AG08395 (cell line): ENCODE measurements around the gene USP10.
A peak's percentile ranks its signal among the peaks of the same experiment; 100 is the strongest.
"Not testable (repeated sequence)": the region's sequence is repeated elsewhere in the genome, so short reads cannot be mapped to it uniquely, and the experiment has no call there.

ENCODE experiments used
- DNase-seq: peaks from one replicate; pipeline ENCODE4 v3.0.0; 2012; ENCODE audit warnings: mixed read lengths, low spot score

USP10 gene

GRCh38 chr16:84726669-84727467, 27.1 kb downstream of the USP10 start:
- DNase-seq, result no peak

- DNase-seq, result no peak
These were observed 29.1 kb downstream of the USP10 start for GRCh38 chr16:84728853-84729424.

GRCh38 chr16:84729716-84730320, 30.0 kb downstream of the USP10 start:
- DNase-seq, result no peak

GRCh38 chr16:84730406-84731106, 30.8 kb downstream of the USP10 start:
- peak; percentile 86 for DNase-seq

GRCh38 chr16:84732332-84732673, 32.5 kb downstream of the USP10 start:
- not testable (repeated sequence) for DNase-seq

- no peak for DNase-seq
These were observed 33.0 kb downstream of the USP10 start for GRCh38 chr16:84732674-84733352.

- no peak for DNase-seq
These were observed 36.2 kb downstream of the USP10 start for GRCh38 chr16:84735849-84736586.

GRCh38 chr16:84737192-84738011, 37.6 kb downstream of the USP10 start:
- DNase-seq, result no peak

GRCh38 chr16:84738255-84739038, 38.6 kb downstream of the USP10 start:
- peak; percentile 63 for DNase-seq

- DNase-seq, result peak; percentile 93
These were observed 39.7 kb downstream of the USP10 start for GRCh38 chr16:84739349-84740124.

GRCh38 chr16:84740596-84741116, 40.9 kb downstream of the USP10 start:
- no peak for DNase-seq

- peak; percentile 53 for DNase-seq
These were observed 41.6 kb downstream of the USP10 start for GRCh38 chr16:84741340-84741830.

GRCh38 chr16:84742641-84743092, 42.9 kb downstream of the USP10 start:
- DNase-seq, result no peak

GRCh38 chr16:84746231-84746630, 46.4 kb downstream of the USP10 start:
- DNase-seq, result no peak

GRCh38 chr16:84746875-84747274, 47.1 kb downstream of the USP10 start:
- no peak for DNase-seq

- not testable (repeated sequence) for DNase-seq
These were observed 48.4 kb downstream of the USP10 start for GRCh38 chr16:84748247-84748646.

GRCh38 chr16:84749072-84749471, 49.3 kb downstream of the USP10 start:
- DNase-seq, result no peak

GRCh38 chr16:84749815-84750214, 50.0 kb downstream of the USP10 start:
- no peak for DNase-seq
